ENCODE data around the gene BIK.
"Not testable (repeated sequence)": the region's sequence is repeated elsewhere in the genome, so short reads cannot be mapped to it uniquely, and the experiment has no call there.

BIK gene

GRCh38 chr22:43134553-43134952, 24.0 kb downstream of the BIK start:
- no peak overlapping the region for H3K4me3 ChIP-seq (ENCODE audit: low read depth, low read length)
- in situ Hi-C loops (cut with HindIII; ENCODE audit: low sequenced_read_pairs): no loop called here
- no peak for DNase-seq (ENCODE audit: low read depth, low spot score)
- TF ChIP-seq, protein P1, sequence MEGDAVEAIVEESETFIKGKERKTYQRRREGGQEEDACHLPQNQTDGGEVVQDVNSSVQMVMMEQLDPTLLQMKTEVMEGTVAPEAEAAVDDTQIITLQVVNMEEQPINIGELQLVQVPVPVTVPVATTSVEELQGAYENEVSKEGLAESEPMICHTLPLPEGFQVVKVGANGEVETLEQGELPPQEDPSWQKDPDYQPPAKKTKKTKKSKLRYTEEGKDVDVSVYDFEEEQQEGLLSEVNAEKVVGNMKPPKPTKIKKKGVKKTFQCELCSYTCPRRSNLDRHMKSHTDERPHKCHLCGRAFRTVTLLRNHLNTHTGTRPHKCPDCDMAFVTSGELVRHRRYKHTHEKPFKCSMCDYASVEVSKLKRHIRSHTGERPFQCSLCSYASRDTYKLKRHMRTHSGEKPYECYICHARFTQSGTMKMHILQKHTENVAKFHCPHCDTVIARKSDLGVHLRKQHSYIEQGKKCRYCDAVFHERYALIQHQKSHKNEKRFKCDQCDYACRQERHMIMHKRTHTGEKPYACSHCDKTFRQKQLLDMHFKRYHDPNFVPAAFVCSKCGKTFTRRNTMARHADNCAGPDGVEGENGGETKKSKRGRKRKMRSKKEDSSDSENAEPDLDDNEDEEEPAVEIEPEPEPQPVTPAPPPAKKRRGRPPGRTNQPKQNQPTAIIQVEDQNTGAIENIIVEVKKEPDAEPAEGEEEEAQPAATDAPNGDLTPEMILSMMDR (IDR thresholded peaks at IDR 0.05; ENCODE audit: low read depth, low read length): no peak

DNA sequence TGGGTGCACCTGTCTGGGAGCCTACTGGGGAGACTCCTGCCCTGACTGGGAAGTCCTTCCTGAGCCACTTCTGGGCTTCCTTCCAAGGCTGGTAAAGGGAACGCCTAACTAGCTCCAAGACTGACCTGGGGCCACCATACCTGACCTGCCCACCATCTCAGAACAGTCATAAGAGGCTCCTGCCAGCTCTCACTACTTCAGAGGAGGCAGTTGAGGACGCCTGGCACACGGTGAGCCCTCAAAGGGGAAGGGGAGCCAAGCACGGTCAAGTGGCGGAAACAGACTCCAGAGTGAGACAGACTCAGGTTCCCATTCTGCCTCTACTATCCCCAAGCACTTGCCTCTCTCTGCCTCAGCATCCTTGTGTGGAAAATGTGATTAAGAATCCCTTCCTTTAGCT, 25.0 kb downstream of the BIK start:
- in situ Hi-C loops (cut with HindIII; ENCODE audit: low sequenced_read_pairs): no loop called here
- H3K4me3 ChIP-seq (ENCODE audit: low read depth, low read length): no peak overlapping the region
- TF ChIP-seq, protein P1 (IDR thresholded peaks at IDR 0.05; ENCODE audit: low read depth, low read length): no peak
- no peak for DNase-seq (ENCODE audit: low read depth, low spot score)

- TF ChIP-seq, protein P1 (IDR thresholded peaks at IDR 0.05; ENCODE audit: low read depth, low read length): peak; percentile 81
- in situ Hi-C loops (cut with HindIII; ENCODE audit: low sequenced_read_pairs): no loop called here
- no peak overlapping the region for H3K4me3 ChIP-seq (ENCODE audit: low read depth, low read length)
- peak; percentile 23 for DNase-seq (ENCODE audit: low read depth, low spot score)
Measured at GRCh38 chr22:43136255-43136654, 25.7 kb downstream of the BIK start.

- TF ChIP-seq, protein P1 (IDR thresholded peaks at IDR 0.05; ENCODE audit: low read depth, low read length): no peak
- no peak overlapping the region for H3K4me3 ChIP-seq (ENCODE audit: low read depth, low read length)
- no peak for DNase-seq (ENCODE audit: low read depth, low spot score)
- in situ Hi-C loops (cut with HindIII; ENCODE audit: low sequenced_read_pairs): no loop called here
Measured at GRCh38 chr22:43136801-43137200, 26.3 kb downstream of the BIK start.

- peak; percentile 76 for DNase-seq (ENCODE audit: low read depth, low spot score)
- H3K4me3 ChIP-seq (ENCODE audit: low read depth, low read length): peak within 1 kb of the TSS; percentile 84
- TF ChIP-seq, protein P1 (IDR thresholded peaks at IDR 0.05; ENCODE audit: low read depth, low read length): no peak
- in situ Hi-C loops (cut with HindIII; ENCODE audit: low sequenced_read_pairs): no loop called here
Measured at GRCh38 chr22:43142880-43143562, 32.5 kb downstream of the BIK start, which contains the start of gene MCAT. Gene MCAT (minus strand): TSS chr22:43143398. CDS start chr22:43143348, 50 bp downstream.

DNA sequence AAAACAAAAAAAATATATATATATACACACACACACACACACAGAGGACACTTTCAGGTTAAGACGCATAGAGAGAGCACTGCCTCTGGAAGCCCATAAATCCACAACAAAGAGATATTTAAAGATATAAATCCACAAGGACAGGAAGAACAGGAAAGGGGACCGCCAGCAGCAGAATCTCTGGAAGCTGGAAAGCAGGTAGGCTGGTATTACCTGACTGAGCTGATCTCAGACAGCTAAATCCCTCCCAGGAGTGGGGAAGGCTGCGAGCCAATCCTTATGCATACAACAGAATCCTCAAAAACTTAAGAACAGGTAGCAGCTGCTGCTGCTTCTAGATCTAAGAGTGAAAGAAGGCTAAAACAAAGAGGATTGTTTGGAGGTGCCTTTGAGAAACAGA, 34.4 kb downstream of the BIK start:
- in situ Hi-C loops (cut with HindIII; ENCODE audit: low sequenced_read_pairs): no loop called here
- H3K4me3 ChIP-seq (ENCODE audit: low read depth, low read length): no peak overlapping the region
- no peak for DNase-seq (ENCODE audit: low read depth, low spot score)
- TF ChIP-seq, protein P1 (IDR thresholded peaks at IDR 0.05; ENCODE audit: low read depth, low read length): no peak

DNA sequence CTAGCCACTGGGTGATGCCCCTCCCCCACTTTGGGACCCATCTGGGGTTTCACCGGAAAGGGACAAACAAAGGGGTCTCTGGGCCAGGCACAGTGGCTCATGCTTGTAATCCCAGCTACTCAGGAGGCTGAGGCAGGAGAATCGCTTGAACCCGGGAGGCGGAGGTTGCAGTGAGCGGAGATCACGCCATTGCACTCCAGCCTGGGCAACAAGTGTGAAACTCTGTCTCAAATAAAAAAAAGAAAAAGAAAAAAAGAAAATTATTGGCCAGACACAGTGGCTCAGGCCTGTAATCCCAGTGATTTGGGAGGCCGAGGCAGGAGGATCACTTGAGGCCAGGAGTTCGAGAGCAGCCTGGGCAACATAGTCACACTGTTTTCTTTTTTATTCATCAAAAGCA, 34.8 kb downstream of the BIK start:
- in situ Hi-C loops (cut with HindIII; ENCODE audit: low sequenced_read_pairs); DNase-seq (ENCODE audit: low read depth, low spot score); H3K4me3 ChIP-seq (ENCODE audit: low read depth, low read length): not testable (repeated sequence)

DNA sequence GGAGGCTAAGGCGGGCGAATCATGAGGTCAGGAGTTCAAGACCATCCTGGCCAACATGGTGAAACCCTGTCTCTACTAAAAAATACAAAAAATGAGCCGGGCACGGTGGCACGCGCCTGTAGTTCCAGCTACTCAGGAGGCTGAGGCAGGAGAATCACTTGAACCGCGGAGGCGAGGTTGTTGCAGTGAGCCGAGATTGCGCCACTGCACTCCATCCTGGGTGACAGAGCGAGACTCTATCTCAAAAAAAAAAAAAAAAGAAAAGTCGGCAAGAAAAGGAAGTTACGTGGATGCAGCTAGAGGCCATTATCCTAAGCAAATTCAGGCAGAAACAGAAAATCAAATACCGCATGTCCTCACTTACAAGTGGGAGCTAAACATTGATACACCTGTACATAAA, 35.8 kb downstream of the BIK start:
- H3K4me3 ChIP-seq (ENCODE audit: low read depth, low read length); in situ Hi-C loops (cut with HindIII; ENCODE audit: low sequenced_read_pairs); DNase-seq (ENCODE audit: low read depth, low spot score): not testable (repeated sequence)
